Hair follicle dermal papilla cell (primary cell): ENCODE measurements around the gene ZNF462. TPM values are rescaled to one million over a fixed set of nuclear protein-coding genes. Genes with fewer than 3 reads are reported as not detected.

ENCODE experiments used
- small RNA-seq: library from RNA; depleted of rRNA; stranded (forward); fragments of <200 nt; gene quantifications from one replicate; pipeline ENCODE3, GENCODE V24; 2012
- total RNA-seq: library from RNA; depleted of rRNA; stranded (reverse); fragments of >200 nt; gene quantifications from 2 replicates; pipeline ENCODE4 v1.2.3, GENCODE V29; 2012

ZNF462 gene
- 12.5 and 20.9 TPM in 2 replicates for total RNA-seq

GRCh38 chr9:106862821-106863720 lies at the start of gene ZNF462:
Gene ZNF462, plus strand, starts transcription at chr9:106863166. Its CDS starts 60,218 bp downstream, at chr9:106923384.

Small RNA genes lying within 50 kb of the gene (small RNA-seq; reads per million reads assigned to genes)
- not detected for gene RNA5SP292
